ENCODE measurements around the gene SLC44A4.

SLC44A4 gene

GRCh38 chr6:31901953-31902643 is 23.3 kb upstream of the SLC44A4 start, which contains the start of gene ZBTB12 (continued):
- TF ChIP-seq ZNF785 (tag by site-specific recombination; IDR thresholded peaks at IDR 0.05) (no peak), ZNF354C (tag by site-specific recombination; IDR thresholded peaks at IDR 0.05; ENCODE audit: borderline replicate concordance, low read depth) (no peak), ZNF521 (tag by site-specific recombination; IDR thresholded peaks at IDR 0.05) (no peak), ZSCAN5A (tag by site-specific recombination; IDR thresholded peaks at IDR 0.05) (no peak), ZBTB10 (tag by site-specific recombination; IDR thresholded peaks at IDR 0.05) (peak; percentile 98), ZNF398 (tag by site-specific recombination; IDR thresholded peaks at IDR 0.05) (peak; percentile 97), ZNF157 (tag by site-specific recombination; IDR thresholded peaks at IDR 0.05) (no peak), ELK4 (IDR thresholded peaks at IDR 0.05; ENCODE audit: borderline replicate concordance, low read depth, low read length) (no peak), ZNF292 (tag by site-specific recombination; IDR thresholded peaks at IDR 0.05; ENCODE audit: borderline replicate concordance, low read depth) (no peak), ZNF623 (tag by site-specific recombination; IDR thresholded peaks at IDR 0.05) (no peak), ZNF311 (tag by site-specific recombination; IDR thresholded peaks at IDR 0.05; ENCODE audit: borderline replicate concordance) (no peak), ZBTB6 (tag by site-specific recombination; IDR thresholded peaks at IDR 0.05) (no peak), ZNF768 (tag by site-specific recombination; IDR thresholded peaks at IDR 0.05) (no peak), ZNF121 (tag by site-specific recombination; IDR thresholded peaks at IDR 0.05) (no peak), GLIS1 (tag by site-specific recombination; IDR thresholded peaks at IDR 0.05) (peak; percentile 79), PRDM2 (tag by site-specific recombination; IDR thresholded peaks at IDR 0.05; ENCODE audit: borderline replicate concordance) (no peak), ZNF704 (tag by site-specific recombination; IDR thresholded peaks at IDR 0.05) (no peak), ZNF549 (tag by site-specific recombination; IDR thresholded peaks at IDR 0.05) (no peak), ZNF335 (tag by site-specific recombination; conservative IDR thresholded peaks at IDR 0.05) (peak; percentile 72), ZNF239 (tag by site-specific recombination; IDR thresholded peaks at IDR 0.05) (no peak), HIC1 (tag by site-specific recombination; IDR thresholded peaks at IDR 0.05) (peak; percentile 78; the same call in 1 of the 2 replicates)
